AML-193 (cell line): ENCODE measurements around the gene ZIC1.

Experiments
- DNase-seq, 2 experiments: peaks; one replicate each; lab custom pipeline; 2025; lab: John Stamatoyannopoulos, UW

ZIC1 gene

DNA sequence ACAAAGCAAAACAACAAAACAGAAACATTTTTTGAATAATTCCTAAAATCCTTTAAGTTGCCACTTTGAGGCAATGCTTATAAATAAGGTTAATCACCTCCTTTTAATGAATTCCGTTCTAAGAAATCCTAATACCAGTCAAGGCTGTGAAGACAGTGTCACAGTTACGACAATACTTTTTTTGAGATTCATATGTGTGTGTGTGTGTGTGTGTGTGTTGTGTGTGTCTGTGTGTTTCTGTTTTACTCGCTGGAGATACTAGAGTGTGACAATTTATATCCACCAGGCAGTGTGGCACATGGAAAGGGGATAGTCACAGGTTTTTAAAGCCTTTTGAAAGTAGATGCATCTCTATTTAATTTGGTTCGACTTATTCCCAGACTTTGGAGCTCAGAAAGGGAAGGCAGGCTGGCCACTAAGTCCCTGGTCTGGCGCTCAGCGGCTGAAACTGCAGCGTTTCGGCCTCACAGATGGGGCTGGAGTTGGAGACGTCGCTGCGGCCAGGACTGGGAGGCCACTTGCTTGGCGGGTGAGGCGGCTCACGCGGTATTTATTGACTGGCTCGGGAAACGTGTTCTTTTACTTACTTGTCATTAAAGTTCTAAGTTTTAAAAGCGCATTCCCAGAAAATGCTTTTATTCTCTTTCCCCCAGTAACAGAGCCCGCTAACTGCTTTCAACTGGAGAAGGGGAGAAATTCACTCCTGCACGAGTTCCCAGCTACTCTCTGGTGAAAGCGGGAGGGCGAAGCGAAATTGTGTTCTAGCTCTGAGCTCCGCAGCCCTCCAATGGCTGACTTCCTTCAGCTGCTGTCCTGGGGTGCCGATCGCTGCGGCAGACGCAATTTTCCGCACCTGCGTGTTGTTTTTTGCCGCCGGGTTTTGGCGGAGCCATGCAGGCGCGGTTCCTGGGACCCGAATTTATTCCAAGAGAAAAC lies 13.7 kb downstream of the ZIC1 start:
- no peak for DNase-seq

DNA sequence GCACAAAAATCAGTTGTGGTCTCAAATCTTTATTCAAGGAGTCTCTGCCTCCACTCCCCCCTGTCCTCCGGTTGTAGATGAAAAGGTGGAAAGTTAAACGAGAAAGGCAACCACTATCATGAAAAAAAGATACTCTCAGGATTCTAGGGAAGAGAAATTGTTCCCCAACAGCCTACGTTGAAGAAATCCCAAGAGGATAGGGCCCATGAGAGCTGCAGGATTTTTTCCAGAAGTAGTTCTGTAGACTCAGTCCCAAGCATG lies 14.3 kb downstream of the ZIC1 start:
- no peak for DNase-seq

DNA sequence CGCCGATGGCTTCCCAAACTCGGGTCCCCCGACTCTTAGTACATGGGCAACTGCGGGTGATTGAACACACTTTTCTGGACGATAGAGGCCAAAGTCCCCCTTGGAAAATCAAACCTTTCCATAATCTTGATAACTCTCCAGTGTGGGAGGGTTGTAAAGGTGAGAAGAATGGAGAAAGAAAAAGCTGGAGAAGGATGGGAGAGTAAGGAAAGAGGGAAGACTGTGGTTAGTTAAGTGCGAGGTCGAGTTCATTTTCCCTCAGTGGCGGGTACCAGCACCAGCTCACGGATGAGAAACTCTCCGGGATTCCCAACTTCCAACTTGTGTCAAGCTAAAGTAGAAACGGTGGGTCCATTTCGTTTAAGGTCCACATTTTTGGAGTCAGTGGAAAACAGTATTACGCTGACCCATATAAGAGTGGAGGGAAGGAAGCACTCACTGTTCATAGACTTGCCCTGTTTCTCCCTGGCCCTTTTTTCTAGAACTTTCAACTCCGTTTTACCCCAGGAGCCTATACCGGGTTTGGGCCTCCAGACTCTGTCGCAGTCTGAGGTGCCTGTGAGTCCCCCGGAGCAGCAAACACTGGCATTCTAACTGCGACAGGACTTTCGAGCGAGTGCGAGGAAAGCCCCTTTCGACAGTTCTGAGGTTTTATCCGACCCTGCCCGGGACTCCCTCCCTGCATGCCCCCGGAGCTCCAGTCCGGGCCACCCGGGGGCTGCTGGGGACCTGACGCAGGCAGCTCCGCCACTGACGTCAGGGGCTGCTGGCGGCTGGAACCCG lies 14.8 kb downstream of the ZIC1 start:
- no peak for DNase-seq

DNA sequence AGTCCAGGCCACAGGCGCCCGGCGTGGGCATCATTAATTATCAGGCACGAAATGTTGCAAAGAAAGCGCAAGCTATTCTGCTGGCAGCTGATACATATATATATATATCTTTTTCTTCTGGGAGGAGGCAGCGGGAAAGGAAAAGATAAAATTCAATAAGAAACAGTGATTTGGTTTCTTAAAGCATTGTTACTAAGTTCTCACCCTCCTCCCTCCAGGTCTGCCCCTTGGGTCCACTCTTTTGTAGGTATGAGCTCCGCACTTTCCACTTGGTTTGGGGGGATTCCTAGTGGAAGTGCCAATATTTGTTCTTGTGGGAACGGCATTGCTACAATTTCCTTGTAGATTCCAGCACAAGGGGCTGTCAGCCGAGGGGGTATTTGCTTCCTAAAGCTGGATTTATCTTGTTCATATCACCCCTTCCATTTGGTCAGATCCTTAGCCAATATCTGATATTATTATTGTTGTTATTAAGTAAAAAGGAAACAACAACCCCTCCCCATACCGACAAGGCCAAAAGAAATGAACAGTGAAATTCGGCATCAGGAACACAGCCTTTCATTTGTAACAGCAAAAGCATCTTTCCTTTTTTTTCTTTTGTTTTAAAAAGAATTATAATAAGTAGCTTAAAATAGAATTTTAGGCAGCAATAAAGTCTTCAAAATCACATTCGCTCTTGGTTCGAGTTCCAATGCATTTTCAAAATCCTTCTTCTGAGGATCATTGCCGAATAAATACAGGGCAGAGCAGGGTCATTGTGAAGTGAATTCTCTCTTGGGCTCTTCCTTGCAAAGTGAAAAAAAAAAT lies 15.6 kb downstream of the ZIC1 start:
- no peak for DNase-seq

GRCh38 chr3:147425388-147425850 lies 16.3 kb downstream of the ZIC1 start:
- DNase-seq: no peak

GRCh38 chr3:147426931-147427330 lies 17.8 kb downstream of the ZIC1 start:
- no peak for DNase-seq

- DNase-seq: no peak
Measured at GRCh38 chr3:147427746-147428145, 18.6 kb downstream of the ZIC1 start.

DNA sequence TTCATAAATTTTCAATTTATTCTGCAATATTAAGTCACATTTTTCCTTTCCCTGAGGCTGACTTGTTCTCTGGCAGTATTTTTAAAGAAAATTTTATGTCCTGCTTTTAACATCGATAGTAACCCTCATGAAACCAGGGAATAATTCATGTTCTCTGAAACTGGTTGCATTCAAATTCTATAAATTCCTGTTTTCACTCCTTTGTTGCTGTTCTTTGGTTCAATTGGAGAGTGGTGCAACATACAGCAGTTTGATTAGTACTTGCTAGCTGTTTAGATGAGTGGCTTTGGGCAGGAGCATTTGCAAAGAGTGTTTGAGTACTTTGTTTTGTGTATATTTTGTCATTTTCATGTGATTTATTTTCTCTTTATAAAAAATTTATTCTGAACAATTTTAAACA lies 19.2 kb downstream of the ZIC1 start:
- DNase-seq: no peak

DNA sequence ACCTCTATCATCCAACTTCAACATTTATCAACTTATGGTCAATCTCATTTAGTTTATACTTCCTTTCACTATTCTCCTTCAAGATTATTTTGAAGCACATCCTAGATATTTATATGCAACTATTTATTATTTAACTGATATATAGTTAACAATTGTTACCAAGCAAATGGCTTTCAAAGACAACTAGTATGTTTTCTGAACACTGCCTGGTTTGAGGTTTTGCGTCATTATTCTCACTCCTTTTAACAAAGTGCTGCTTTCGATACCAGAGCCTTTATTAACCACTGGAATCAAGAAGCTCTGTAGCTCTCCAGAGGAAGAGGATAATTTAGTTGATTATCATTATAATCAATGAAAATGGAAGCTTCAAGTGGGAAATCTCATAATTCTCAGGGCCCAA lies 19.6 kb downstream of the ZIC1 start:
- DNase-seq: no peak

GRCh38 chr3:147431751-147432150 lies 22.6 kb downstream of the ZIC1 start:
- DNase-seq: no peak

DNA sequence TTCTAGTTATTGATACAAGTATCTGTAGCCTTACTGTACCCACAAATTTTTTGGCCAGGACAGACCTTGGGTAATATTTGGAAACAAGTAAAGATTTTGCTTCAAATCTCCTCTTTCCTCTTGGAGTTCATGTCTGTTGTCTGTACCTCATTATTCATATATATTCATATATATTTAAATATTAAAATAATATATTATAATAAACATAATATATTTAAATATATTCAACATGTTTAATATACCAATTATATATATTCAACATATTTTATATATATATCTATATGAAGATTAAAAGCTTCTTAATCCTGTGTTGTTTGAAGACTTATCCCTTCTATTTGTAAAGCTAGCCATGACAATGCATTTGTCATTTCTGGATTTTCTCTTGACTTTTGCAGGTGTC lies 38.1 kb downstream of the ZIC1 start:
- DNase-seq: no peak

DNA sequence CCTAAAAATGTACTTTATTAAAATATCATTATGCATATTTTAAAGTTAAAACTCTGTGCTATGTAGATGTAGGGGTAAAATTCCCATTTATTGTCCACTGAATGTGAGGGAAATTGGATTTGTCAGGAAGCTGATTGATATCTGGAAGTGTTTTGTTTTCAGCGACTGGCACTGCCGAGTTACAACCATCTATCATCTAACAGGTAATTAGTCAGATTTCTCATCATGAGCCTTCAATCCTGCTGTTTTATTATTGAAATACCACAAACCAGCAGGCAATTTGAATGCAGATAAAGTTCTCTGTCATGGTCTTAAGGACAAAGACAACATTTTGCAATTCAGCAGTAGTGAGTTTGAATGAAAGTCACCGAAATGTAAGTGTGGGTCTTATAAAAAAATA lies 40.5 kb downstream of the ZIC1 start:
- no peak for DNase-seq

DNA sequence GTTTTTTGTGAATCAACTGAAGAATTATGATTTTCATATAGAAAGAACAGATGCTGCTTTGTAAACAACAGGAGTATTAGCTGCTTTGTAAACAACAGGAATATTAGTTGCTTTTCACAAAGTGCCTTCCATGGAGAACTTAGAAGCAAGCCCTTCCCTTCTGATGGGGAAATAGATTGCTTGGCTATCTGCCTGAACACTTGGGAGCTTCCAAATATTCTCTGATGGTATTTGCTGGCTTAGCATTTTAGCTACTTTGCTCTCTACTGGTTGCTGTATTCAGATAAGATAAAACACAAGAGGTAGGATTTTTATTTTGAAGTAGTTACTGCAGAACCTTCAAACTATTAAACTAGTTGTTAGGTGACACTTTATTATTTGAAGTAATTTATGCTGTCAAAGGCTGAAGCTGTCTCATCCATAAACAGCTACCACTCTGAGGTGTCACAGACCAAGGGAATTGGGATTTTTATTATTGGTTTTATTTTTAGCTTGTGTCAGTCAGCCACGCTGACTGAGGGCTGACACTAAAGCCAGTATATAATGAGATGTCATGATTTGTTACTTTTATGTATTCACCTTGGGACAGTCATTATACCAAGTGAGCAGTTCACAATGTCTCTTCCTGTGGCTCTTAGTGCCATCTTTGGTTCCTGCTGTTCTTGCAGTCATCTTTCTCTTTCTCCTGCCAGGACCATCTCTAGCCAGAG lies 50.0 kb downstream of the ZIC1 start:
- DNase-seq: no peak

DNA sequence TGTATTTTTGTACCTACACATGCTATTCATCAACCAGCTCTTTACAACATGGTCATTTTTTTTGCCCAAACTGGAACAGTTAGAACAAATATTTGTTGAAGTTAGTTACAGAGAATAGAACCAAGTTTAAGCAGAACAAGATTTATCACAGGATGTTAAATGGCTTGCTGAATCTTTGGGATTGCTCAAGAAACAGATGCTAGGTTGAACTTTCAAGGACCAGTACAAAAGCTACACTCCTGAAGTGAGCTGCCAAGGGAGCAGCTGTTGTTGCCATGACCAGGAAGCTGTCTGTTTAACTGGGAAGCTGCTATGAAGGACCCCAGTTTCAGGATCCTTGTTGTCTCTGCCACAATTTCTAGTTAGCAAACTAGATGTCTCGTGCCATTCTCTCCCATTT lies 53.7 kb downstream of the ZIC1 start:
- DNase-seq: no peak
